SK-N-SH (cell line): Measurements from ENCODE around the gene FJX1. TPM values are rescaled to one million over a fixed set of nuclear protein-coding genes. Genes with fewer than 3 reads are reported as not detected.

ENCODE experiments used
- CTCF ChIA-PET: fragments of 300-600, 350-600 bp; formaldehyde crosslinking; extraction: SDS; loops from one replicate; lab custom pipeline; 2021; lab: Yijun Ruan, JAX
- POLR2A ChIA-PET: fragments of 350-600 bp; sonication (Branson Sonifier 250); formaldehyde crosslinking; extraction: SDS; loops from one replicate; lab custom pipeline; 2020; ENCODE audit warnings: antibody characterized with exemption, inconsistent platforms; lab: Yijun Ruan, JAX
- DNase-seq: peaks from one replicate; pipeline ENCODE4 v3.0.0; 2012
- H2AFZ ChIP-seq: fragments of 200-600 bp; sonication (generic); 2 replicates; pipeline ENCODE4 v1.8.1; 2016; ENCODE audit warnings: antibody characterized with exemption, mild to moderate bottlenecking, low read depth
- H3F3A ChIP-seq: fragments of 200-600 bp; sonication (generic); replicated peaks from 2 replicates; pipeline ENCODE3; 2016; ENCODE audit warnings: antibody characterized with exemption, mild to moderate bottlenecking; ENCODE audit not compliant: insufficient read depth
- H3K27ac ChIP-seq, 2 experiments: fragments of 200-500 bp in 1 of 2; fragments of 200-600 bp in 1 of 2; sonication (Bioruptor generic) in 1 of 2; sonication (generic), shearing (Covaris generic) in 1 of 2; 2 replicates each; pipeline versions ENCODE4 v1.5.1 to v1.6.1; 2014 to 2016; ENCODE audit warnings: low read depth in 2 of 2, inconsistent platforms in 1 of 2, low read length in 1 of 2, mild to moderate bottlenecking in 1 of 2, mixed read lengths in 1 of 2
- H3K27me3 ChIP-seq: fragments of 200-600 bp; sonication (generic), shearing (Covaris generic); 2 replicates; pipeline ENCODE4 v1.6.1; 2016; ENCODE audit warnings: mixed run types; ENCODE audit not compliant: insufficient read depth
- H3K36me3 ChIP-seq, 2 experiments: fragments of 200-500 bp in 1 of 2; fragments of 200-600 bp in 1 of 2; sonication (Bioruptor generic) in 1 of 2; sonication (generic) in 1 of 2; replicated peaks in 1 of 2; 2 replicates each; pipeline versions ENCODE3 to v1.5.1; 2014 to 2016; ENCODE audit warnings: low read length in 1 of 2, mild to moderate bottlenecking in 1 of 2; ENCODE audit not compliant: insufficient read depth in 2 of 2, control insufficient read depth in 1 of 2
- H3K4me1 ChIP-seq, 2 experiments: fragments of 200-500 bp in 1 of 2; fragments of 200-600 bp in 1 of 2; sonication (Bioruptor generic) in 1 of 2; sonication (generic), shearing (Covaris generic) in 1 of 2; 2 replicates each; pipeline versions ENCODE4 v1.5.1 to v1.6.1; 2014 to 2016; ENCODE audit warnings: low read depth in 1 of 2, low read length in 1 of 2, mixed run types in 1 of 2; ENCODE audit not compliant: insufficient read depth in 2 of 2, control insufficient read depth in 1 of 2
- H3K4me2 ChIP-seq: fragments of 200-600 bp; sonication (generic), shearing (Covaris generic); 2 replicates; pipeline ENCODE4 v1.6.1; 2017; ENCODE audit warnings: mixed run types
- H3K4me3 ChIP-seq, 2 experiments: fragments of 200-500 bp in 1 of 2; fragments of 200-600 bp in 1 of 2; sonication (Bioruptor generic) in 1 of 2; sonication (generic), shearing (Covaris generic) in 1 of 2; 2 replicates each; pipeline versions ENCODE4 v1.5.1 to v1.8.1; 2014 to 2016; ENCODE audit warnings: low read depth in 2 of 2, inconsistent platforms in 1 of 2, low read length in 1 of 2, mild to moderate bottlenecking in 1 of 2, mixed read lengths in 1 of 2, moderate library complexity in 1 of 2
- H3K79me2 ChIP-seq: fragments of 200-600 bp; sonication (generic); 2 replicates; pipeline ENCODE4 v1.8.1; 2017; ENCODE audit warnings: mild to moderate bottlenecking; ENCODE audit not compliant: insufficient read depth
- H3K9ac ChIP-seq: fragments of 200-600 bp; sonication (generic); 2 replicates; pipeline ENCODE4 v1.6.1; 2017; ENCODE audit warnings: mixed run types
- H3K9me2 ChIP-seq: fragments of 200-600 bp; sonication (generic); 2 replicates; pipeline ENCODE4 v1.6.1; 2017; ENCODE audit warnings: mixed run types
- H3K9me3 ChIP-seq: fragments of 200-600 bp; sonication (generic); 2 replicates; pipeline ENCODE4 v1.6.1; 2017; ENCODE audit warnings: mixed run types, mild to moderate bottlenecking, moderate library complexity
- H4K20me1 ChIP-seq: fragments of 200-600 bp; sonication (generic); 2 replicates; pipeline ENCODE4 v1.6.1; 2017; ENCODE audit warnings: mild to moderate bottlenecking, mixed run types; ENCODE audit not compliant: insufficient read depth
- FOSL2 ChIP-seq: IDR thresholded peaks from 2 replicates; pipeline ENCODE4 v1.4.0; 2012; ENCODE audit warnings: low read depth, mild to moderate bottlenecking, moderate library complexity, borderline replicate concordance
- FOXM1 ChIP-seq: IDR thresholded peaks from 2 replicates; pipeline ENCODE4 v1.4.0; 2012; ENCODE audit warnings: low read depth, mild to moderate bottlenecking
- GABPA ChIP-seq: IDR thresholded peaks from 2 replicates; pipeline ENCODE4 v1.4.0; 2012; ENCODE audit warnings: low read depth, mild to moderate bottlenecking
- GATA2 ChIP-seq: sonication (generic); formaldehyde crosslinking; IDR thresholded peaks from 2 replicates; pipeline ENCODE4 v1.5.0; 2020; ENCODE audit warnings: mild to moderate bottlenecking, missing genetic modification reagents
- MAX ChIP-seq: IDR thresholded peaks from 2 replicates; pipeline ENCODE4 v1.4.0; 2012; ENCODE audit warnings: low read depth
- NFIC ChIP-seq: IDR thresholded peaks from 2 replicates; pipeline ENCODE4 v1.4.0; 2012; ENCODE audit warnings: borderline replicate concordance
- NRF1 ChIP-seq: IDR thresholded peaks from 2 replicates; pipeline ENCODE4 v1.6.1; 2012; ENCODE audit warnings: low read depth, mild to moderate bottlenecking, low read length
- PBX3 ChIP-seq: IDR thresholded peaks from 2 replicates; pipeline ENCODE4; 2012
- POLR2AphosphoS5 ChIP-seq: IDR thresholded peaks from 2 replicates; pipeline ENCODE4 v1.6.1; 2012; ENCODE audit warnings: low read depth, low read length
- RCOR1 ChIP-seq: fragments of 150-350 bp; IDR thresholded peaks from 2 replicates; pipeline ENCODE4 v1.6.1; 2017; ENCODE audit warnings: antibody characterized with exemption, low read length
- REST ChIP-seq: IDR thresholded peaks from 2 replicates; pipeline ENCODE4 v1.6.1; 2012; ENCODE audit warnings: mild to moderate bottlenecking, low read depth, low read length, moderate library complexity
- SIN3A ChIP-seq: IDR thresholded peaks from 2 replicates; pipeline ENCODE4 v1.6.1; 2012; ENCODE audit warnings: low read depth, mild to moderate bottlenecking, low read length, moderate library complexity, borderline replicate concordance
- SMC3 ChIP-seq: IDR thresholded peaks from 2 replicates; pipeline ENCODE4 v1.6.1; 2012; ENCODE audit warnings: low read depth, low read length, improper control_type of control experiment
- TCF12 ChIP-seq: IDR thresholded peaks from 2 replicates; pipeline ENCODE4 v1.4.0; 2012
- TEAD4 ChIP-seq: IDR thresholded peaks from 2 replicates; pipeline ENCODE4 v1.4.0; 2012; ENCODE audit warnings: mild to moderate bottlenecking, borderline replicate concordance; ENCODE audit not compliant: insufficient read depth
- USF1 ChIP-seq: IDR thresholded peaks from 2 replicates; pipeline ENCODE4 v1.4.0; 2012; ENCODE audit warnings: low read depth, borderline replicate concordance
- YY1 ChIP-seq: IDR thresholded peaks from 2 replicates; pipeline ENCODE4 v1.4.0; 2012; ENCODE audit warnings: low read depth, mild to moderate bottlenecking
- ZBTB33 ChIP-seq: IDR thresholded peaks from 2 replicates; pipeline ENCODE4 v1.4.0; 2012; ENCODE audit warnings: low read depth, borderline replicate concordance
- WGBS: methylation state at CpG from one replicate; pipeline ENCODE4 v1.1.6; 2017; ENCODE audit warnings: low lambda C conversion rate; 5-methylcytosine and 5-hydroxymethylcytosine counted together
- polyA plus RNA-seq, 3 experiments: library from polyadenylated mRNA; depleted of rRNA; stranded (reverse); fragments of >200 nt; gene quantifications; 2 replicates each; pipeline ENCODE4 v1.2.3, GENCODE V29; 2012

FJX1 gene
- polyA plus RNA-seq, 1 of the 3 experiments (the other 2 are of a cell fraction), result 34.5 TPM

GRCh38 chr11:35585416-35585815 is 32.8 kb upstream of the FJX1 start:
- ChIA-PET CTCF (interaction anchor here (1.5 kb wide), 1 partner anchor 237 kb away, joined by 3 read pairs; no protein-coding TSS in a partner anchor), POLR2A (no interaction called here)
- no peak overlapping the region for H3K4me3 ChIP-seq
- no peak overlapping the region for H3K27ac ChIP-seq
- no peaks in the 10 kb centered on the region for H3K36me3 ChIP-seq
- WGBS, result 90% methylated on average over 5 of the region's 5 CpGs
- H3K4me1 ChIP-seq, result peaks cover 8 to 40% of the 10 kb centered on the region in 2 experiments
- H3K4me2 ChIP-seq, result no peak overlapping the region
- H3K27me3 ChIP-seq, result no peaks in the 10 kb centered on the region
- H3F3A ChIP-seq, result peaks cover 6% of the 10 kb centered on the region
- no peaks in the 10 kb centered on the region for H4K20me1 ChIP-seq
- no peak overlapping the region for H2AFZ ChIP-seq
- no peaks in the 10 kb centered on the region for H3K79me2 ChIP-seq
- no peaks in the 10 kb centered on the region for H3K9me3 ChIP-seq
- TF ChIP-seq POLR2AphosphoS5 (no peak), FOXM1 (no peak), NRF1 (no peak), USF1 (no peak), TEAD4 (no peak), PBX3 (no peak), YY1 (no peak), SMC3 (no peak), MAX (no peak), RCOR1 (no peak), NFIC (no peak), GABPA (no peak)
- H3K9ac ChIP-seq, result no peak overlapping the region
- no peak for DNase-seq
- H3K9me2 ChIP-seq, result no peaks in the 10 kb centered on the region

GRCh38 chr11:35586222-35586621 is 32.0 kb upstream of the FJX1 start:
- Histone ChIP-seq H3F3A (peaks cover 4% of the 10 kb centered on the region), H3K36me3 (no peaks in the 10 kb centered on the region), H3K9me2 (no peaks in the 10 kb centered on the region), H3K9ac (no peak overlapping the region), H3K9me3 (no peaks in the 10 kb centered on the region), H3K4me1 (peaks cover 7 to 40% of the 10 kb centered on the region in 2 experiments), H2AFZ (no peak overlapping the region), H4K20me1 (no peaks in the 10 kb centered on the region), H3K27ac (no peak overlapping the region), H3K4me3 (no peak overlapping the region), H3K79me2 (no peaks in the 10 kb centered on the region), H3K4me2 (no peak overlapping the region), H3K27me3 (no peaks in the 10 kb centered on the region)
- 89% methylated on average over 3 of the region's 3 CpGs for WGBS
- POLR2A ChIA-PET, result no interaction called here
- DNase-seq, result no peak
- CTCF ChIA-PET, result interaction anchor here (1.1 to 1.5 kb wide), 2 partner anchors 12 to 236 kb away, joined by 3 to 4 read pairs; no protein-coding TSS in a partner anchor
- no peak for TF ChIP-seq RCOR1
- TF ChIP-seq GATA2 (CRISPR knock-in tag), result no peak
- TF ChIP-seq YY1, result no peak
- no peak for TF ChIP-seq FOXM1
- TF ChIP-seq SIN3A, result no peak
- TF ChIP-seq REST, result no peak
- no peak for TF ChIP-seq FOSL2
- no peak for TF ChIP-seq USF1
- TF ChIP-seq TCF12, result no peak
- TF ChIP-seq ZBTB33, result no peak
